Stimulated activated CD4-positive, alpha-beta T cell treated with anti-CD3 and anti-CD28 coated beads, Interleukin-15, amount 100 ng/mL, for 1 hour (primary cell): Measurements from ENCODE around the gene RARA.
"Not testable (repeated sequence)": the region's sequence is repeated elsewhere in the genome, so short reads cannot be mapped to it uniquely, and the experiment has no call there.

Source experiments
- DNase-seq, 2 donors: peaks; one replicate each; pipeline ENCODE4 v3.0.0-alpha.2; 2020; ENCODE audit warnings: low read depth in 1 of 2, low spot score in 1 of 2

Gene RARA

GRCh38 chr17:40297511-40297910, 11.5 kb upstream of the RARA start:
- DNase-seq: no peak

DNA sequence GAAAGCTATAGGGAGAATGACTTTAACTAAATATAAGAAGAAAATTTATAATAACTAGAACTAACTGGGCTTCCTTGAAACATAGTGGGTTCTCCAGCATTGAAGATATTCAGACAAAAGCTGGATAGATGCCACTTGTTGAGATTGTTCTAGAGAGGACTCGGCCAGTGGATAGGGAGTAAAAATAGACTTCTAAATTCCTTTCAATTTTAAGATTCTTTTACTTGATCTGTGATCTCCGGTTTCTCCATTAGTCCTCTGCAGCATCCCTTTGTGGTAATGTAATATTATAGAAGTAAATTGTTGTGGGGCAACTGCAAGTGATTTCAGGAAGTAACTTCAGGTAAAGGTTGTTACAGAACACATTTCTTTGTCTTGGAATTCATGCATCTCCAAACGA, 10.3 kb upstream of the RARA start:
- no peak for DNase-seq

DNA sequence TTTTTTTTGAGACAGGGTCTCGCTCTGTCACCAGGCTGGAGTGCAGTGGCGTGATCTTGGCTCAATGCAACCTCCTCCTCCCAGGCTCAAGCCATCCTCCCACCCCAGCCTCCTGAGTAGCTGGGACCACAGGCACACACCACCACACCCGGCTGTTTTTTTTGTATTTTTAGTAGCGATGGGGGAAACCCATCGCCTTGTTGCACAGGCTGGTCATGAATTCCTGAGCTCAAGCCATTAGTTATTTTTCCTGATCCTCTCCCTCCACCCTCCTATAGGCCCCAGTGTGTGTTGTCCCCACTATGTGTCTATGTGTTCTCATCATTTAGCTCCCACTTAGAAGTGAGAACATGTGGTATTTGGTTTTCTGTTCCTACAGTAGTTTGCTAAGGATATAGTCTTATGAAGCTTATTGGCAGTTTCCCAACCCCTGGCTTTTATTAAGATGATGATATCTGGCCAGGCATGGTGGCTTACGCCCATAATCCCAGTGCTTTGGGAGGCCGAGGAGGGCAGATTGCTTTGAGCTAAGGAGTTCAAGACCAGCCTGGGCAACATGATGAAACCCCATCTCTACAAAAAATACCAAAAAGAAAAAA, 9.7 kb upstream of the RARA start:
- not testable (repeated sequence) for DNase-seq

DNA sequence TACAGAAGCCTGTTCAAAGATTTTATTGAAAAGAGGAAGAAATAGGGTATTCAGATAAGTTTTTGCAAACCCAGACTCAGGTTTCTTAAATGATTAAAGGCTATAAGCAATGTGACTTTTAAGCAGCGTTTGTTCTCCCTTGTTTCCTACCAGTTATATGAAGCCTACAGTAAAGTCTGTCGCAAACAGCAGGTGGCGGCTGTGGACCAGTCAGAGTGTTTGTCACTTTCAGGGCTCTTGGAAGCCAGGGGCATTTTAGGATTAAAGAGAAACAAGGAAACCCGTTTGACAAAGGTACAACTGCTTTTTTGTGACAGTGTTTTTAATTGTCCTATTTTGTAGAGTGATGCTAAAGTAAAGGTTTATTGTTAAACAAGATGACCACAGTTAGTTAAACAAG, 7.7 kb upstream of the RARA start:
- DNase-seq: no peak

DNA sequence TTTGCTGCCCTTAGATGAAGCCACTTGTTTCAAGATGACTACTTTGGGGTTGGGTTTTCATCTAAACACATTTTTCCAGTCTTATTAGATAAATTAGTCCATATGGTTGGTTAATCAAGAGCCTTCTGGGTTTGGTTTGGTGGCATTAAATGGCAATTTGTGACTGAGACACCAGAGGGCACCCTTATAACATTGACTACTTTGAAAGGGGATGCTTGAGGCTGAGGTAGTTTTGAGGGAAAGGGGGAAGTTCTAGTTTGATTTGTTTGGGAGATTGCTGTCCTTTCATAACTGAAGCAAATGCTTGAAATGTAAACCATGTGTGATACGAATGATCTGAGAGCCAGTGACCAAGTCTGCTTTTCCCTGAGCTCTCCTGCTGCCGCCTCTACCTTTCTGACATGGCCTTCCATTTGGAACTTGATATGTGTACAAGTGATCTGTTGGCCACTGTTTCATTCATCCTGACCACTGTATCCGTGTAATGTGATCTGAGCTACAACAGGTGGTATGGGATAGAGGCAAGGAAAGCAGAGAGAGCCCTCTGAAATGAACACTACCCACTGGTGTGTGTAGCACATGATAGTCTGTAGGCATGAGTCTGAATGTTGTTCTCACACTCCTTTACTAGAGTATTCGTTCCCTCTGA, 5.8 kb upstream of the RARA start:
- DNase-seq: no peak

- no peak for DNase-seq
These were observed 5.0 kb upstream of the RARA start for GRCh38 chr17:40303708-40304551.

- DNase-seq: not testable (repeated sequence)
These were observed 4.5 kb upstream of the RARA start for GRCh38 chr17:40304552-40304863.

GRCh38 chr17:40304866-40305265, 4.1 kb upstream of the RARA start:
- not testable (repeated sequence) for DNase-seq

- no peak for DNase-seq
These were observed 2.6 kb upstream of the RARA start for GRCh38 chr17:40306395-40306794.

- no peak for DNase-seq
These were observed 1.8 kb upstream of the RARA start for GRCh38 chr17:40307001-40307730.

DNA sequence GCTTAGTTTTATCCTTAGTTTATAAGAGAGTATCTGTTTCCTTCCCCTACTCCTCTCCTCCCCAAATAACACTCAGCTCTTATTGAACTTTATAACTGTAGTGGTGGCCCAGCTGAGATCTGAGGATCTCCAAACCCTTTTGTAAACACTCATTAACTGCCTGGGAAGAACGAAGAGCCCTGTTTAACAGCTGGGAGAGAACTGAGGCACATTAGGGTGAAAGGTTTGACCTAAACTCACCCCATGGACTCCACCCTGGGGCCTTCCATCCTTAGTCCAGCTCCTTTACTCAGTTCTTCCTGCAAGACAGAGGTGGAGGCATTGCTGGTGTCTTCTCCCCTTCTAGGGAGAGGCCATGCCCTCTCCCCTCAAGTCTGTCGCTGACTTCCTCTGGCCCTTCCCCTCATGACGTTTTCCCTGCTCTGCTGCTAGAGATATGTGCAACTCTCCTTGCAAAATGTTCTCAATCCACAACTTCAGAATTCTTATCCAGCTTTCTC, 1.2 kb upstream of the RARA start:
- no peak for DNase-seq

DNA sequence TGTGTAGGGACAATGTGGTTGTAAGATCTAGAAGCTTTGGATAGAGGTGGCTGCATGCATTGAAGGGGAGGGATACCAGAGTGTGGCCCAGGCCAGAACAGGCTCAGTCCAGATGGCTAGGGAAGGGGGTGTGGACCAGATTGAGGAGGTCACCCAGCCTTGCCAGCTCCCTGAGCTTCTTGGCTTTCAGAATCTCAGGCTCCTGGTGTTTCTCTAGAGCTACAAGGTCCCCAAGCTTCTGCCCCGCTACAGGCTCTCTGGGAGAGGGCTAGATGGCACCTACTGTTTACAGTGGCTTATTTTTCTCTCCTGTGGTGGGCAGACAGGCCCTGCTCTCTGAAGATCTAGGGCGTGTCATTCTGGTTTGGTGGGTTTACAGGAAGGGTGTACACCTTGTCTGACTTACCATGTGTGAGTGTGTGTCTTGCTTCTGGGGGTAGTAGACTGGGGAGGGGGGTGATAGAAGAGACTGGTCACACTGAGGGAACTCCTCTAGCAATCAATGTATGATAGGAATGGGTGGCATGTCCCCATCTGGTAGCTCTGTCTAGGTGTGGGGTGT, 1.1 kb downstream of the RARA start:
- DNase-seq: no peak

- no peak for DNase-seq
These were observed 2.0 kb downstream of the RARA start for GRCh38 chr17:40310882-40311391.

DNA sequence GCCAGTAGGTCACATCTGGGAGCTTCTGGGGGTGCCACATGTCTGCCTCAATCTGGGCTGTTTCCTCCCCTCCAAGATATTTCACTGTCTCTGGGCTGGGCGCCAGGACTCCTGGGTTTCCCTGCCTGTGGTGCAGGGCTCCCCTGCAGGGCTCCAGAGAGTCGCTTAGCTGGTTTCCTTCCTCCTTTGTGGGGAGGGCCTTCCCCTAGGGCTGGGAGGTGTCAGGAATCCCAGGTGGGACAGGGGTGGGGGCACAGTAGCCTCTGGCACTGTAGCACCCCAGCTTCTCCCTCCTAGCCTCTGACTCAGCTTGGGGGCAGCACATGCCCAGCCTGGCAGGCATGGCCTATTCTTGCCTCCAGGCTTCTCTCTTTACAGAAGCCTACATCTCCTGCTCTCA, 2.6 kb downstream of the RARA start:
- no peak for DNase-seq

- DNase-seq: no peak
These were observed 3.3 kb downstream of the RARA start for GRCh38 chr17:40312131-40312731.

DNA sequence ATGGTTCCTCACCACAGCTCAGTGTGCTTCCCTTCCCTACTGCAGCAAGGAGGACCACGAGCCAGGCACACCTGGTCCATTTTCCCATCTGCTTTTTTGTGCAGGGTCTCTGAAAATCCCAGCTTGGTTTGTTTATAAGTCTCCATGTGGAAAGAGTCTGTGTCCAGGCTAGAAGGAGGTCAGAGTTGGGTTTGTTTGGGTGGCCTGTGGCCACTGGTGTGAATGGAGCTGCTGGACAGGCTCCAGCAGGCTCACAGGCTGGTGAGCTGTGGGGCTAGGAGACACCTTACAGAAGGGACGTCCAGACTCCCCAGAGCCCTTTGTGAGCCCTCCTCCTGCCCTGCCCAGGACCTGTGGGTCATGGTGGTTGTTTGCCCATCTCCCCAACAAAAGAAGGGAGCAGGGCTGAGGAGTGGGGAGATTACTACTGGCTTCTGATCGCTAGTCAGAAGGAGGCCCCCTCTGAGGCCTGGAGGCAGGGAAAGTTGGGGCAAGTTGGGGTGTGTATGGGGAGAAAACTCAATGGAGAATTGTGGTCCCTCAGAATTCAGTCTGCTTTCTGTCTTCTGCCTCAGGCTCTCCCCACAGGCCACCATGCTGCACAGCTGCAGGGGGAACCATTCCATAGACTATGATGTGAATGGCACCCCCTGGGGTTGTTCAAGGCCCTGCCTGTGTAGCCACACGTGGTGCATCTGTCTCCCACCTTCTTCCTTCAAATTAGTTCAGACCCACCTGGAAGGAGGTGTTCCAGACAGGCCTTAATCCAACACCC, 4.1 kb downstream of the RARA start:
- DNase-seq: no peak

GRCh38 chr17:40313668-40314583, 4.9 kb downstream of the RARA start:
- DNase-seq: no peak

DNA sequence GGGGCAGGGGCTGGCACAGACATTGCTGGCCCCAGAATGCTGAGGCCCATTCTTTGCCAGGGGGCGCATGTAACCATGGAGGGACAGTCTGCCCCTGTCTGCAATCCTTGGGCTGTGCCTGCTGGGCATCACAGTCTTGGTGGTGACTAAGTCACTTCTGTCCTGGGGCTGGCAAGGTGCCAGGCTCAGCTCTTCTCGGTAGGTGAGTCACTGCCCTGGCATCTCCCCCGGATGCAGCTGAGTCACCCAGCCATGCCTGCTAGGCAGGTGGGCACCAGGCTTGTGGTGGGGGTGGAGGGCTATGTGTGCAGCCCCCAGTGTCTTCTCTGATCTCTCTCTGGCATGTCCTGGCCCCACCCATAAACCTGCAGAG, 5.6 kb downstream of the RARA start:
- peak; percentile 76 to 86 for DNase-seq

DNA sequence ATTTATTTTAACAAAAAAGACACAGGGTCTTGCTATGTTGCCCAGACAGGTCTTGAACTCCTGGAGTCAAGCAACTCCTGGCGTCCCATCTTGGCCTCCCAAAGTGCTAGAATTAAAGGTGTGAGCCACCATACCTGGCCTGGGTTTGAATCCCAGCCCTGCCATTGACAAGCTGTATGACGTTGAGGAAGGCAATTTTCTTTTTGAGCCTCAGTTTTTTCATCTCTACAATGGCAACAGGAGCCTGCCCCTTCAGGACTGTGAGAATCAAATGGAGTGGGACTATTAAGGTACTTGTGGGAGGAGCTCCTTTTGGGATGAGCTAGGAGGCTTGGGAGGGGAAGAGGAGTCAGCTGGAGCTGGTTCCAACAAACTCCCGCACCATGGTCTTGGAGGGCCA, 6.2 kb downstream of the RARA start:
- DNase-seq: no peak
